GM19467 (cell line): ENCODE measurements around the gene PER1.

Experiments used
- ATAC-seq: cut with Tn5 transposase; IDR thresholded peaks from one replicate; pipeline ENCODE4 v1.9.1; 2021; ENCODE audit warnings: mild to moderate bottlenecking, moderate library complexity; ENCODE audit not compliant: unreplicated experiment

PER1 gene

DNA sequence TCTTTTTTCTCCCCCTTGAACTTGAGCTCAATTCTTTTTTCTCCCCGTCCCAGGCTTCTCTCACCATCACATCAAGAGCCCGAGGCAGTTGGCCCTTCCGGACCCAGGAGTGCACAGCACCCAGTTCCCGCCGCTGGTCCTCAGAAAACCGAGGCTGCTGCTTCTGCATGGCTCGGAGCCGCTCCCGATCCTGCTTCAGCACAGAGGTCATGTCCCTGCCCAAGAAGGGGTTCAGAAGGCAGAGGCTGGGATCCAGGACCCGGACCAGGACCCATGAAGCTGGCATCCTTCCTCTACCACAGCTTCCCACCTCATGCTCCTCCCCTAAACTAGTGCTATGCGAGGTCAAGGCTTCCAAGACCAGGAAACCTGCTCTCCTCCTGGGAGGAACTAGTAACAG is 10.5 kb downstream of the PER1 start:
- no peak for ATAC-seq

DNA sequence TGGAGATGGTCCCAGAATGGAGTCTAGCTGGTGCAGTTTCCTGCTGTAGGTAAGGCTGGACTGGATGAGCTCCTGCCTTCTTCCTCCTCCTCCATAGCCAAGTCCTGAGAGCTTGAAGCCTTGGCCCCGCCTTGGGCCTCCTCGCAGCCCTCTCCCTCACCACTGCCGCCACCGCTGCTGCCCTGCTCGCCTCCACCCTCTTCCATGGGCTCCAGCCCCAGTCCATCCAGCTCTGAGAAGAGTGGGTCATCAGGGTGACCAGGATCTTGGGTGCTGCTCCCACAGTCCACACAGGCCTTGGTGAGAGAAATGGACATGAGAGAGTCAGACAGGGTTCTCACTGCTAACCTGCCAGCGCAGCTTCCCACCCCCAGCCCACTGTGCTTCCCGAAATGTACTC is 11.2 kb downstream of the PER1 start:
- no peak for ATAC-seq

DNA sequence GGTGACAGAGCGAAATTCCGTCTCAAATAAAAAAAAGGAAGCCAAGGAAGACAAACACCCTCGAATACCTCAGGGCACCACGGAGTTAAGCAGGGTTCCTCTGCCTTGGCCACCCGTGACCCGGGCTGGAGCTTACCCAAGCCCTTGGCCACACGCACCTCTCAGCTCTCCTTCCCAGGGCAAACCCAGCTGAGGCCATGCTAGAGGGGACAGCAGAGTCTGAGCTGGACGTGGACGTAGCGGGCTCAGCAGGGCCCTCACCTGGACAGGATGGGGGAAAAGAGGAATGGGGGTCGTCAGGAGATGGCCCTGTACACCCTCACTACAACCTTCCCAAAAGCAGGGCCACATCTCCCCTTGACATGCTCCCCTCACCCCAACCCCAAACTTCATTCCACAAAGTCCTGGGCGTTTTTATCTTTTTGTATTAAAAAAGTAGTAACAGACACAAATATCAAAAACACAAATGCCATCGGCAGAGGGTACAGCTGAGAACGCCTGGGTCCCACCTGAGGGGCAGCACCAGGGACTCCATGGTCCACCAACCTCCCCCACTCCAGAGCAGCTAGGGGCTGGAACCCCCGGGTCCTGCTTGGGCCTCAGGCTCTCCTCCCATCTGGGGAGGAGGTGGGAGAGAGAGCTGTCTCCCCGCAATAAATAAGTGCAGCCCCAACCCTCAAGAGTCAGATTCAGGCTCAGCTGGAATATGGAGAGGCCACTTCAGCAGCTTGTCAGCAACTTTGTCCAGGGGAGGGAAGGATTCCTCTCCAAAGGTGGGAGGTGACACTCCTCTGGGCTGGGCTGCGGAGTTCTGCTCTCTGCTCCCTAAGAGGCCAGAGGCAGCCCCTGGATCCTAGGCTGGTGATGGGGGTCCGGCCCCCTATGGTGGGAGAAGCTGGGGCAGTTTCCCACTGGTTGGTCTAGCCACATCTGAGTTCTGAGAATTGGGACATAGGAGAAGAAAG is 11.9 kb downstream of the PER1 start:
- ATAC-seq = no peak

DNA sequence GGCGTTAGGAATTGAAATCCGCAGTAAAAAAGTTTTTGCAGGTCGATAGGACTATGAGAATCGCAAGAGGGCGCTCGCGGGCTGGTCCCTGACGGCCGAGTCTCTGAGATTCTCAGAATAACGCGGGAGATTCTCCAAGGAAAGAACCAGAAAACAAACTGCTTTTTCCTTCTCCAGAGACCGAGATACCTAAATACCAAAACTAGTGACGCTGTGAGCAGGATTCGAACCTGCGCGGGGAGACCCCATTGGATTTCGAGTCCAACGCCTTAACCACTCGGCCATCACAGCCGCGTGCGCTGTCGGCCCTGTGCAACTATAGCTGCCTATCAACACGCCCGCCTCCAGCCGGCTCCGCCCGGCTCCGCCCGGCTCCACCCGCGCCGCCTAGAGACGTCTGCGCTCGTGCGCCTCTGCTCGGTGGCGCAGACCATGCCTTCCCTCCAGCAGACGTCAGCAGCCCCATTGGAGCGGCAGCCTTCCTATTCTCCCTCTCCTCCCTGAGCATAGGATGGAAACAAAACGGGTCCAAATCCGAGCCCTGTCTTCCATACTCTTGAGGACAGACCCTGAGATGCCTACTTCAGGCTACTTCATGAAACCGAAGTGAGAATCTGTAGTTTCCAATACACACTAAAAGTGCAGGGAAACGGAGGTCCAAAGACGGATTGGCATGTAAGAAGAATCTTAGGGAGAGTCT is 13.4 kb downstream of the PER1 start:
- peak; percentile 73 for ATAC-seq

DNA sequence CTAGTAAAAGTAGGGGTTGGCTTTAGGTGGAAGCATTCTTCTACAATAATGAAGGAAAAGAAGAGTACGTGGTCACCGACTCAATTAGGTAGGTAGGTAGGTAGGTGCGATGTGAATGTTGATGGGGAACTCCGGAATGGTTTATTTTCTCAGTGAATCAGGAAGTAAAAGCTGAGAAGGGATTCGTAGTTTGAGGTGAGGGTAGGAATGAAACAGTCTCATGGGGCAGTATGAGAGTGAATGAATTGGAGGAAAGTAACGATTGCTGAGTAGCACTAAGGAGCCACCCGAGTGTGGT is 13.9 kb downstream of the PER1 start:
- peak; percentile 4 for ATAC-seq

DNA sequence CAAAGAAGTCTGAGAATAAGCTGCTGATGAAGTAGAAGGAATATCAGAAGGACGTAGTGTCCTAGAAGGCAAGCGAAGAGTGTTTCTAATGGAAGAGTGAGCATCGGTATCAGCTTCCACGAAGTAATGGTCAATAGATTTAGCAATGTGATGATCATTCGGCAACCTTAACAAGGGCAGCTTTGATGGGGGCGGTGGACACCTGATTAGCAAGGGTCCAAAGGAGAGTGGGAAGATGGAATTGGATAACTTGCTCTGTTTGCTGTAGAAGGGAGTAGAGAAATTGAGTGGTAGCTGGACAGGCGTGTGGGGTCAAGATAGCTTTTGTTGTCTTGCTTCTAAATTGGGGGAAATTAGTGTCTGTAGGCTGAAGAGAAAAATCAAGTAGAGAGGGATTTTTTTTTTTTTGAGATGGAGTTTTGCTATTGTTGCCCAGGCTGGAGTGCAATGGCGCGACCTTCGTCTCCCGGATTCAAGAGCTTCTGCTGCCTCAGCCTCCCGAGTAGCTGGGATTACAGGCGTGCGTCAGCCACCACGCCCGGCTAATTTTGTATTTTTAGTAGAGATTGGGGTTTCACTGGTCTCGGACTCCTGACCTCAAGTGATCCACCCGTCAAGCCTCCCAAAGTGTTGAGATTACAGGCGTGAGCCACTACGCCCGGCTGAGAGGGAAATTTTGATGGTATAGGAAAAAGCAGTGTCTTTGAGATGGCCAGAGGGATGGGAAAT is 14.4 kb downstream of the PER1 start:
- no peak for ATAC-seq

DNA sequence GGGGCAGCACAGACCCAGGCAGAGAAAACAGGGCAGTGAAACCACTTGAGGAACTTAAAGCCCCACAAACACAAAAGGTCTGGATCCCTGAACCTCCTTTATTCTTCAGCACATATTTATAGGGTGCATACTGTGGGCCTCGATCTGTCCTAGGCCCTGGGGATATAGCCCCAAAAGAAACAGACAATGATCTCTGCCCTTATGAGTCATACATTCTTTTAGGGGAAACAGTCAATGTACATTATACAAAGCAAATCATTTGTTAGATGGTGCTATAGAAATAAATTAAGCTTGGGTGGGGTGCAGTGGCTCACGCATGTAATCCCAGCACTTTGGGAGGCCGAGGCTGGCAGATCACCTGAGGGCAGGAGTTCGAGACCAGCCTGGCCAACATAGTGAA is 18.3 kb downstream of the PER1 start:
- no peak for ATAC-seq

DNA sequence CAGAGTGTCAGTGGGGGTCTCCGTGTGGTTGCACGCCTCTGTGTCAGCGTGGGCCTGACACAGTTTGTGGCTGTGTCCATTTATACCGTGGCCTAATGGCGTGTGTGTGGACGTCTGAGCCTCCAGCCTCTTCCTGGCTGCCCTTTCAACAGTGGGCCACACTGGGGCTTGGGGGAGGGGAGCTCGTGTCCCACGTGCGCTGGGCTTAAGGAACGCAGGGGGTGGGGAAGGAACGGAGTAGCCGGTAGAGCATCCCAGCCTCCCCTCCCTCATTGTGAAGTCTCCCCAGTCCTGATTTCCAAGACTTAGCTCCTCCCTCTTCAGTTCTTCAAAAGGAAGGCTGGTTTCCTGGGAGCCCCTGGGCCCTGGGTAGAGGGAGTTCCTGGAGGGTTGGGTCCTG is 18.8 kb downstream of the PER1 start:
- ATAC-seq = no peak

DNA sequence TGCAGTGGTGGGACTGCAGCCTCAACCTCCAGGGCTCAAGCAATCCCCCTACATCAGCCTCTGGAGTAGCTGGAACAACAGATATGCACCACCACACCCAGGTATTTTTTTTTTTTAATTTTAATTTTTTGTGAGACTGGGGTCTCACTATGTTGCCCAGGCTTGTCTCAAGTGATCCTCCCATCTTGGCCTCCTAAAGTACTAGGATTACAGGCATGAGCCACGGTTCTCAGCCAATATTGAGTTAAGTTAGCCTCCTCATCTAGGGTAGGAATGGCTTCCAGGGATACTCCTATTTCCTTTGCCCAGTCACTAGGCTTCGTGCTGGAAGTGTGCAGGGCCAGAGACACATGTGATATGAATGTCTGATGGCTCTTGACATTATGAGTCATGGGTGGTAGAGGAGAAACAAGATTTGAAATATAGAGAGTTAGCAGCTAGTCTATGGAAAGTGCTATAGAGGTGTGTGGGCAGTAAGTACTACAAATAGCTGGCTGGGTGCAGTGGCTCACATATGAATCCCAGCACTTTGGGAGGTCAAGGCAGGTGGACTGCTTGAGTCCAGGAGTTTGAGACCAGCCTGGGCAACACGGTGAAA is 20.3 kb downstream of the PER1 start:
- ATAC-seq = no peak

DNA sequence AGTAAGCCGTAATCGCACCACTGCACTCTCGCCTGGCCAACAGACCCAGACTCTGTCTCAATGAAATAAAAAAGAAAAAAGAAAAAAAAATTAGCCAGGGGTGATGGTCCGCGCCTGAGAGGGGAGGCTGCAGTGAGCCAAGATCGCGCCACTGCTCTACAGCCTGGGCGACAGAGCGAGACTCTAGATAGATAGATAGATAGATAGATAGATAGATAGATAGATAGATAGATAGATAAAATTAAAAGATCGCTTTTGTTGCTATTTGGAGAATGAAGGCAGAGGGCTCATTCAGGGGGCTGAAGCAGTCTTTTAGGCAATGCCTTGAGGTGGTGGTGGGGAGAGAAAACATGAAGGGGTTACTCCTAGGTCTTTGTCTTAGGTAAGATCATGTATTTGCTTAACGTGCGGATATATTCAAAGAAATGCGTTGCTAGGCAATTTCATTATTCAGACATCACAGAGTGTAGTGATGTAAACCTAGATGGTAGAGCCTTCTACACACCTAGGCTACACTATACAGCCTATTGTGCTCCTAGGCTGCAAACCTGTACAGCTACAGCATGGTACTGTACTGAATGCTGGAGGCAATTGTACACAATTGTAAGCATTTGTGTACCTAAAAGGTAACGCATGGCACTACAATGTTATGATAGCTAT is 23.9 kb downstream of the PER1 start:
- ATAC-seq = no peak

DNA sequence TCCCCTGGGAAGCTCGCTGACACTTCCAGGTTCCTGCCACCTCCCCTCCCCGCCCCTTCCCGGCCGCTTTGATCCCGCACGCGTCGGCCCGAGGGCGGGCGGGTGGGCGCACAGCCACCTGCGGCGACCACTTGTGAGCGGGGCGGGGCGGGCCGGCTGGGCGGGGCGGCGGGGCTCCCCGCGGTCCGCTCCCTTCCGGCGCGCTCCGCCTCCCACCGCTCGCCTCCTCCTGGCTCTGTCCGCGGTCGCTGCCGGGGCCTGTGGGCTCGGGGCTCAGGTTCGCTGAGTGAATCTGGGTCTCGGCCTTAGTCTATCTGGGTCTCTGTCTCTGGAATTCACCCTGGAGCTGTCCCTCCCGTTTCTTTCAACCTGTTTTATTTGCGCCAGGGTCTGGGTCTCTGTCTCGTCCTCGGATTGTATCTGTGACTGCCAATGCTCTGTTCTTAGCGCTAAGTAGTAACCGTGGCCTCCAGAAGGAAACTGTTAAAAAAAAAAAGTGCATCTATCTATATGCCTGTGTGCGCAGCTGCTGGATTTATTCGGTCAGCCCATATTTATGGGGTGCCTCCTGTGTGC is 25.6 kb downstream of the PER1 start:
- ATAC-seq = no peak

DNA sequence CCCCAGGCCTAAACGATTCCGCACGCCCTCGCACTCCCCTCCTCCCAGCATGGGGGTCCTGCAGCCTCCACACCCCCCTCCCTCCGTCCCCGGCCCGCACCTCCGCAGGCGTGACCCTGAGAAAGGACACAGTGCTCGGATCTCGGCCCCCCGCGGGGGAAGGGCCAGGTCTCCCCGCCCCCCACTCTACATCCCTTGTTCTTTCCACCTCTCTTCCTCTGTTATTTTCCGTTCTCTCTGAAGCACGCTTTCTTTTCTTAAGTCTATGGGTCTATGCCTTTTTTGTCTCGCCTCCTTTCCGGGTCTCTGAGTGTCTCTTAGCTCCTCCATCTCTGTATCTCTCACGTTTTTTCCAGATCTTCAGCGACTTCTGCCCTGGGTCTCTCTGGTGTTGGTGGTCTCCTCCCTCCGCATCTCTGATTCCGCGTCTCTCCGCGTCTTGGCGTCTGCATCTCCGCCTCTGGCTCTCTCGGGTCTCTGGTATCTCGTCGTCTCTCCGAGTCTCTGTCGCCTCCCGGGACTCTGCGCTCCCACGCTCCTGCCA is 26.2 kb downstream of the PER1 start:
- no peak for ATAC-seq

DNA sequence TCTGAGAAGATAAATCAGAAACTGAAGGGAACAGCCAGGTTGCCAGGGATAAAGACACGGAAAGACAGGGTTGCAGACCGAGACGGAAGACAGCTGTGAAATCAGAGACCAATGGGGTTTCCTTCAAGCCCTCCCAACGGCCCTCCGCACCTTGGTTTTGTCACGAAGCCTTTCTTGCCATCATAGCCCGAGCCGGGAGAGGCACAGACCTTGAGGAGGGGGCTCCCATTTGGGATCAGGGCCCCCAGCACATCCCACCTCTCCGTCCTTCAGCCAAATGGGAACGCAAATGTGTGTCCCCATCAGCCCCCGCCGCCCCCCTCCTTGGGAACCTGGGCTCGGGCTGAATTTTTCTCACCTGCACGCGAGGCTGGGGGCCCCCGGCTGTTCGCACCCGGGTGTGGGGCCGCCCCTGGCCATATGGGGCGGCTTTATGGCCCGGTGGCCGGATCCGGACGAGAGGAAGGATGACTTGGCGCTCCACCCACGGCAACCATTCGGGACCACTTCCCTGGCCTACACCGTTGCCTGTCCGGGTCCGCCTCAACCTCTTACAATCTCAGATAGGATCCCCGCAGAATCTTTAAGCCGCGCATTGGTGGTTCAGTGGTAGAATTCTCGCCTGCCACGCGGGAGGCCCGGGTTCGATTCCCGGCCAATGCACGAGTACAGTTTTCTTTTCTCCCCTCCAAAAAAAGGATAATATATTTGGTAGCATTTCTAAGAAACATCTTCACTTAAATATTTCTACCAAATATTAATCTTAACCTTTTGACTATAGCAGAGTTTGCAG is 26.9 kb downstream of the PER1 start:
- ATAC-seq = no peak

DNA sequence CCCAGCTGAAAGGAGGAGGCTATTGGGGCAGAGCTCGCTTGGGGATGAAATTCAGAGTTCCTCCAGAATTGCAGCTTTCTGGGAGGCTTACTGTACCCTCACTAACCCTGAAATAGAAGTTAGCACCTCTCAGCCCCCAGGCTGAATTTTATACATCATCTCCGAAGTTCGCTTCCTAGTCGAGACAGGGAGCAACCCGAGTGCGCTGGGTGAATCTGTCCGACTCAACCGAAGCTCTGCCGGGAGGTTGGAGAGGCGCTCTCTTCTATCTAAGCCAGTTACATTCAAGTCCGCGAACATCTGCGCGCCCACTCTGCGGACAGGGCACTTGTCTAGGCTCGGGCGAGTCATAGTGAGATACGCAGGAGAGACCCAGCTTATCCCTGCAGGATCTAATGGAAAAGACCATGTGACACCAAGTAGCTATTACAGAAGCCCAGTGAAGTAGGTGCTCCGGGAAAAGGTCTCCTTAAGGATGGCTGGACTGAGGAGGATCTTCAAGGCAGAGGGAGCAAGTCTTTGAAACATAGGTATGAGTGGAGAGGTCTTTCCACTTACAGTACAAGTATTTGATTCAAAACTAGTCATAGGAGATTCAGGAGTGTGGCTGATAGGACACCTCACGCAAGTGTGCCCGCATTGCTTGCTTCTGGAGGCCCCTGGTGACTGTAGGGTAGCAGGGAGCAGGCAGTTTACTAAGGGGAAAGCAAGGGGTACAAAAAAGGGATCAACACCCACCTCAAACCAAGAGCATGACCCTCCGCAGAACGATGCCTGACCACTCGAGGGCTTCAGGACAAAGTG is 27.7 kb downstream of the PER1 start:
- no peak for ATAC-seq

DNA sequence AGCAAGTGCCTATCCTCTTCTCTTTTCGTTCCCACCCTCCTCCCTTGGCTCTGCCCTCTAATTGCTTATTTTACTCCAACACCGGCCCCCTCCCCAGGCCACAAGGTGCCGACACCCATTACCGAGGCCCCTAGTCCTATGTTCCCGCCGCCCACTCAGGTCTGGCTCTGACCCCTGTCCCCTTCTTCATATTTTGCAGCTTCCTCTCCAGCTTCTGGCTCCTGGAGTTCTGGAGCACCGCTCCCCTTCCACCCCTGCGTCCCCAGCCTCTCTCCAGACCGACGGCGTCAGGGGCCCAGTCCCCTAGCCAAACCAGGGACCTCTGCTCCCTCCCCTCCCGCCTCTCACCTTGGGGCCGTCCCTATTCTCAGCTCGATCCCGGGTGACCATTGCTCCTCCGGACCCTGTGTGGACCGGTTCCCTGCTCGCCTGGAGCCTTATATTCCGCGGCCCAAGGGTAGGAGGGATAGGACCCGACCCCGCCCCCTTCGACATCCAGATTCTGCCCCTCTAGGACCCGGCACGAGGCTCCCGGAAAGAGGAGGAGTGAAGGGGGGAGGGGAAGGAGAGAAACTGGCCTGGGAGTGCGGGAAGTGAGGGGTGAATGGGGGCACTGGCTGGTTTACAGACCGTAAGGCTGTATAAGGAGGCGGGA is 28.4 kb downstream of the PER1 start, which contains the start of gene HES7:
TSS of gene HES7 (minus strand) at position 412 of the 655 bp plus-strand sequence. CDS start at position 390, 22 bp downstream.
- ATAC-seq = no peak

DNA sequence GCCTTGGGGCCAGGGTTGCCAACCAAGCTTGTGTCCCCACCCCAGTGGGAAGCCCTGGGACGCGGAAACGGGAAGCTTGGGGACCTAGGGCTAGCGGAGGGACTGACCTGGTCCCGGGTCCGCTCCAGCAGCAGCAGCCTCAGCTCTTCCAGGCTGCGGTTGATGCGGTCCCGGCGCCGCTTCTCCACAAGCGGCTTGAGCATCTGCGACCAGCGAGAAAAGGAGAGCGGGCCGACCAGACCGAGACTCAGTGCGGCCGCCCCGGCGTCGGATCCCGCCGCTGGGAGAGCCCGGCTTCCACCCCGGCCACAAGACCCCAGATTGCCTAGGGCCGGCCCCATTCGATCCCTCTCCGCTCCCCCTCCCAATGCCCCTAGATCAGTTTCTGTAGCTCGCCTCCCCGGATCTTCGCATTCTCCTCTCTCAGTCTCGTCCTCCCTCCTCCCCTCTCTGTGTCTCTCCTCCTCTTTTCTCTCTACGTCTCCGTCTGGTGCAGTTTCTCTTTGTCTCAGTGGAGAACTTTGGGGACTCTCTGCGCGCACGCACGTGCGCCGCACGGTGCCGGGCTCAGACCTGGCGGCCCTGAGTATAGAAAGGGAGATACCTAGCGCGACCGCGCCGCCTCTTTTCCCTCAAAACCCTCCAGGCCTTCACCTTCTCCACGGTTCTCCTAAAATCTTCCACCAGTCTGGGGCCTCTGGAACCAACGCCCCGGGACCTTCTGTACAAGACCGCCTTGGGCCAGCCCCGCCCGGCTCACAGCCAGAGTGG is 29.1 kb downstream of the PER1 start:
- ATAC-seq = no peak

DNA sequence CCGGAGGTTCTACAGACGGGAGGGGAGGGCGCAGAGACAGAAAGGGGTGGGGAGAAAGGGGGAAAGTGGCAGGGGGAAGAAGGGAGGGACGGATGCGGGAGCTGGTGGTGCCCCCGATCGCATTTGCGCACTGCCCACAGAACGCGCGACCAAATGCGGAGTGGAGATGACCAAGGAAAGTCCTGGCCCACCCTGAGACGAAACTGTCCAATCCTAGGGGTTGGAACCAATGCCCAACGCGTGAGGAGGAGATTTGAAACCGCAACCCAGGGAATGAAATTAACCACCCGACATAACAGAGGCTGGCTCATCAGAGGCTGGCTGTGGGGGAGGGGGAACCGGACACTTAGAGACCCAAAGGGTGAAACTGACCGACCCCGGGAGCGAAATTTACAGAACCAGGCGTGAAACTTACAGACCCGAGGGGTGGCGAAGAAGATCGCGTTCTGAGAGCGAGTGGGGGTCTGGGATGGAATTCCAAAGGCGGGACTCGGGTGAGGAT is 29.7 kb downstream of the PER1 start:
- ATAC-seq = no peak
